ENCODE results near the gene EDDM13. TPM values are rescaled to one million over a fixed set of nuclear protein-coding genes. Genes with fewer than 3 reads are reported as not detected.

Gene EDDM13
- total RNA-seq, 1 experiment from 2014 or later: not detected

- Histone ChIP-seq H3K4me3 (ENCODE audit: low read length) (no peak overlapping the region), H3K9ac (ENCODE audit: low read length) (no peak overlapping the region), H3K9me2 (replicated peaks; ENCODE audit: low read length) (no peaks in the 10 kb centered on the region), H3F3A (ENCODE audit: low read length, unreplicated experiment) (no peaks in the 10 kb centered on the region), H2AFZ (ENCODE audit: low read length) (no peak overlapping the region), H3K36me3 (ENCODE audit: low read depth, low read length) (no peaks in the 10 kb centered on the region), H3K27me3 (ENCODE audit: low read length) (no peaks in the 10 kb centered on the region), H3K79me2 (ENCODE audit: low read length) (no peaks in the 10 kb centered on the region), H4K20me1 (ENCODE audit: low read length) (no peaks in the 10 kb centered on the region), H3K4me1 (ENCODE audit: insufficient read depth, low read length) (no peaks in the 10 kb centered on the region), H3K27ac (ENCODE audit: low read length) (no peak overlapping the region), H3K9me3 (ENCODE audit: low read length) (no peaks in the 10 kb centered on the region), H3K4me2 (ENCODE audit: low read length) (no peak overlapping the region)
- BruUV-seq (replicated peaks): no TSS peak
- ATAC-seq: peak; percentile 53
- peak; percentile 38 for DNase-seq
- intact Hi-C loops (cut with micrococcal nuclease): no loop called here
- no peak for TF ChIP-seq EZH2 (IDR thresholded peaks at IDR 0.05; ENCODE audit: low read length, unreplicated experiment)
- TF ChIP-seq EZH2phosphoT487 (IDR thresholded peaks at IDR 0.05; ENCODE audit: borderline replicate concordance, low read length): no peak
- no peak for TF ChIP-seq CTCF (conservative IDR thresholded peaks at IDR 0.05; ENCODE audit: low read depth, low read length)
- POLR2A ChIA-PET (ENCODE audit: unreplicated experiment): no interaction called here
- CTCF ChIA-PET: interaction anchor here (0.8 kb wide), 1 partner anchor 60 kb away, joined by 5 read pairs; no protein-coding TSS in a partner anchor
Observed at GRCh38 chr19:56273563-56274117, 1.1 kb downstream of the EDDM13 start.

GRCh38 chr19:56282809-56283208 is 10.3 kb downstream of the EDDM13 start:
- ChIA-PET POLR2A (ENCODE audit: unreplicated experiment) (no interaction called here), CTCF (no interaction called here)
- H3K4me3 ChIP-seq (ENCODE audit: low read length): no peak overlapping the region
- H4K20me1 ChIP-seq (ENCODE audit: low read length): no peaks in the 10 kb centered on the region
- TF ChIP-seq EZH2phosphoT487 (IDR thresholded peaks at IDR 0.05; ENCODE audit: borderline replicate concordance, low read length) (no peak), CTCF (conservative IDR thresholded peaks at IDR 0.05; ENCODE audit: low read depth, low read length) (no peak), EZH2 (IDR thresholded peaks at IDR 0.05; ENCODE audit: low read length, unreplicated experiment) (no peak)
- no TSS peak for BruUV-seq (replicated peaks)
- H3K9me3 ChIP-seq (ENCODE audit: low read length): no peaks in the 10 kb centered on the region
- no peak overlapping the region for H3K27ac ChIP-seq (ENCODE audit: low read length)
- no peaks in the 10 kb centered on the region for H3K27me3 ChIP-seq (ENCODE audit: low read length)
- H3K4me2 ChIP-seq (ENCODE audit: low read length): no peak overlapping the region
- no peaks in the 10 kb centered on the region for H3K9me2 ChIP-seq (replicated peaks; ENCODE audit: low read length)
- H3K36me3 ChIP-seq (ENCODE audit: low read depth, low read length): no peaks in the 10 kb centered on the region
- no peak overlapping the region for H2AFZ ChIP-seq (ENCODE audit: low read length)
- H3F3A ChIP-seq (ENCODE audit: low read length, unreplicated experiment): no peaks in the 10 kb centered on the region
- DNase-seq (no peak), ATAC-seq (no peak)
- H3K4me1 ChIP-seq (ENCODE audit: insufficient read depth, low read length): no peaks in the 10 kb centered on the region
- no peak overlapping the region for H3K9ac ChIP-seq (ENCODE audit: low read length)
- H3K79me2 ChIP-seq (ENCODE audit: low read length): no peaks in the 10 kb centered on the region
- intact Hi-C loops (cut with micrococcal nuclease): no loop called here

GRCh38 chr19:56284746-56285145 is 12.2 kb downstream of the EDDM13 start:
- Histone ChIP-seq H3F3A (ENCODE audit: low read length, unreplicated experiment) (no peaks in the 10 kb centered on the region), H3K9me3 (ENCODE audit: low read length) (no peaks in the 10 kb centered on the region), H3K9ac (ENCODE audit: low read length) (no peak overlapping the region), H3K27me3 (ENCODE audit: low read length) (no peaks in the 10 kb centered on the region), H3K36me3 (ENCODE audit: low read depth, low read length) (no peaks in the 10 kb centered on the region), H3K9me2 (replicated peaks; ENCODE audit: low read length) (no peaks in the 10 kb centered on the region), H4K20me1 (ENCODE audit: low read length) (no peaks in the 10 kb centered on the region), H3K27ac (ENCODE audit: low read length) (no peak overlapping the region), H3K4me1 (ENCODE audit: insufficient read depth, low read length) (no peaks in the 10 kb centered on the region), H3K4me2 (ENCODE audit: low read length) (no peak overlapping the region), H2AFZ (ENCODE audit: low read length) (no peak overlapping the region), H3K4me3 (ENCODE audit: low read length) (no peak overlapping the region), H3K79me2 (ENCODE audit: low read length) (no peaks in the 10 kb centered on the region)
- no peak for TF ChIP-seq EZH2 (IDR thresholded peaks at IDR 0.05; ENCODE audit: low read length, unreplicated experiment)
- no peak for TF ChIP-seq EZH2phosphoT487 (IDR thresholded peaks at IDR 0.05; ENCODE audit: borderline replicate concordance, low read length)
- no peak for TF ChIP-seq CTCF (conservative IDR thresholded peaks at IDR 0.05; ENCODE audit: low read depth, low read length)
- no peak for DNase-seq
- CTCF ChIA-PET: interaction anchor here (0.6 kb wide), 1 partner anchor 99 kb away, joined by 5 read pairs; no protein-coding TSS in a partner anchor
- POLR2A ChIA-PET (ENCODE audit: unreplicated experiment): no interaction called here
- no peak for ATAC-seq
- intact Hi-C loops (cut with micrococcal nuclease): no loop called here
- no TSS peak for BruUV-seq (replicated peaks)
